ENCODE results near the gene TRIM49D1. TPM values are rescaled to one million over a fixed set of nuclear protein-coding genes. Genes with fewer than 3 reads are reported as not detected.
"Not testable (repeated sequence)": the region's sequence is repeated elsewhere in the genome, so short reads cannot be mapped to it uniquely, and the experiment has no call there.

The TRIM49D1 gene
- polyA plus RNA-seq (2013) = 0.03 TPM

GRCh38 chr11:89922195-89922660 is at the start of gene TRIM49D1:
TRIM49D1 (minus strand) TSS chr11:89922245; CDS start chr11:89917710, 4,535 bp downstream.
- DNase-seq = no peak
- no peaks in the 10 kb centered on the region for H3K4me1 ChIP-seq (ENCODE audit: control extremely low read depth in 1 of 4, control insufficient read depth in 4 of 4, insufficient read depth in 4 of 4, low read length in 3 of 4)
- H3K9me3 ChIP-seq (ENCODE audit: control extremely low read depth in 1 of 5, control insufficient read depth in 4 of 5, insufficient read depth in 2 of 5, low read depth in 1 of 5, low read length in 4 of 5) = no peaks in the 10 kb centered on the region
- 100% methylated on average over 1 of the region's 3 CpGs for WGBS (ENCODE audit: insufficient coverage)
- no peak within 1 kb of the TSS for H3K4me3 ChIP-seq (ENCODE audit: control insufficient read depth in 1 of 7, extremely low read depth in 1 of 7, insufficient read depth in 4 of 7, low read depth in 2 of 7, low read length in 6 of 7)
- H3K36me3 ChIP-seq (ENCODE audit: control insufficient read depth in 4 of 4, insufficient read depth in 4 of 4, low read length in 3 of 4) = no peaks in the 10 kb centered on the region
- H3K27ac ChIP-seq (ENCODE audit: insufficient read depth in 1 of 2, low read depth in 1 of 2, low read length in 2 of 2, poor library complexity in 1 of 2, severe bottlenecking in 2 of 2) = no peak within 1 kb of the TSS
- no peaks in the 10 kb centered on the region for H3K27me3 ChIP-seq (replicated peaks in 2 of 5; ENCODE audit: control insufficient read depth in 4 of 5, insufficient read depth in 5 of 5, low read length in 4 of 5)
- ChIA-PET POLR2A (no interaction called here), CTCF (interaction anchor here (0.6 kb wide), 1 partner anchor 192 kb away, joined by 3 read pairs; no protein-coding TSS in a partner anchor)

- CTCF ChIA-PET; DNase-seq; H3K4me1 ChIP-seq (ENCODE audit: control extremely low read depth in 1 of 4, control insufficient read depth in 4 of 4, insufficient read depth in 4 of 4, low read length in 3 of 4); H3K27ac ChIP-seq (ENCODE audit: insufficient read depth in 1 of 2, low read depth in 1 of 2, low read length in 2 of 2, poor library complexity in 1 of 2, severe bottlenecking in 2 of 2); H3K27me3 ChIP-seq (replicated peaks in 2 of 5; ENCODE audit: control insufficient read depth in 4 of 5, insufficient read depth in 5 of 5, low read length in 4 of 5); H3K4me3 ChIP-seq (ENCODE audit: control insufficient read depth in 1 of 7, extremely low read depth in 1 of 7, insufficient read depth in 4 of 7, low read depth in 2 of 7, low read length in 6 of 7); H3K9me3 ChIP-seq (ENCODE audit: control extremely low read depth in 1 of 5, control insufficient read depth in 4 of 5, insufficient read depth in 2 of 5, low read depth in 1 of 5, low read length in 4 of 5); H3K36me3 ChIP-seq (ENCODE audit: control insufficient read depth in 4 of 4, insufficient read depth in 4 of 4, low read length in 3 of 4); POLR2A ChIA-PET: not testable (repeated sequence)
- no CpG with 5 or more reads among the region's 4 CpGs for WGBS (ENCODE audit: insufficient coverage)
Observed at GRCh38 chr11:89965737-89966136, 43.7 kb upstream of the TRIM49D1 start, which contains the start of gene TRIM64. TRIM64 (plus strand) TSS chr11:89966037; CDS start chr11:89968504, 2,467 bp downstream.

GRCh38 chr11:89960833-89961232 is 38.8 kb upstream of the TRIM49D1 start:
- H3K4me1 ChIP-seq (ENCODE audit: control extremely low read depth in 1 of 4, control insufficient read depth in 4 of 4, insufficient read depth in 4 of 4, low read length in 3 of 4); CTCF ChIA-PET; H3K27me3 ChIP-seq (replicated peaks in 2 of 5; ENCODE audit: control insufficient read depth in 4 of 5, insufficient read depth in 5 of 5, low read length in 4 of 5); H3K9me3 ChIP-seq (ENCODE audit: control extremely low read depth in 1 of 5, control insufficient read depth in 4 of 5, insufficient read depth in 2 of 5, low read depth in 1 of 5, low read length in 4 of 5); H3K27ac ChIP-seq (ENCODE audit: insufficient read depth in 1 of 2, low read depth in 1 of 2, low read length in 2 of 2, poor library complexity in 1 of 2, severe bottlenecking in 2 of 2); H3K4me3 ChIP-seq (ENCODE audit: control insufficient read depth in 1 of 7, extremely low read depth in 1 of 7, insufficient read depth in 4 of 7, low read depth in 2 of 7, low read length in 6 of 7); H3K36me3 ChIP-seq (ENCODE audit: control insufficient read depth in 4 of 4, insufficient read depth in 4 of 4, low read length in 3 of 4); POLR2A ChIA-PET; DNase-seq: not testable (repeated sequence)
- WGBS (ENCODE audit: insufficient coverage) = no CpG with 5 or more reads among the region's 6 CpGs

- H3K36me3 ChIP-seq (ENCODE audit: control insufficient read depth in 4 of 4, insufficient read depth in 4 of 4, low read length in 3 of 4); POLR2A ChIA-PET; H3K27me3 ChIP-seq (replicated peaks in 2 of 5; ENCODE audit: control insufficient read depth in 4 of 5, insufficient read depth in 5 of 5, low read length in 4 of 5); H3K4me1 ChIP-seq (ENCODE audit: control extremely low read depth in 1 of 4, control insufficient read depth in 4 of 4, insufficient read depth in 4 of 4, low read length in 3 of 4); CTCF ChIA-PET; H3K4me3 ChIP-seq (ENCODE audit: control insufficient read depth in 1 of 7, extremely low read depth in 1 of 7, insufficient read depth in 4 of 7, low read depth in 2 of 7, low read length in 6 of 7); DNase-seq; H3K9me3 ChIP-seq (ENCODE audit: control extremely low read depth in 1 of 5, control insufficient read depth in 4 of 5, insufficient read depth in 2 of 5, low read depth in 1 of 5, low read length in 4 of 5); H3K27ac ChIP-seq (ENCODE audit: insufficient read depth in 1 of 2, low read depth in 1 of 2, low read length in 2 of 2, poor library complexity in 1 of 2, severe bottlenecking in 2 of 2): not testable (repeated sequence)
- no CpG with 5 or more reads among the region's 6 CpGs for WGBS (ENCODE audit: insufficient coverage)
Observed at GRCh38 chr11:89923764-89924163, 1.7 kb upstream of the TRIM49D1 start, which contains the start of gene TRIM49D2. TRIM49D2 (plus strand) TSS chr11:89924064; CDS start chr11:89926762, 2,698 bp downstream.

GRCh38 chr11:89900809-89901208 is 21.2 kb downstream of the TRIM49D1 start:
- H3K27ac ChIP-seq (ENCODE audit: insufficient read depth in 1 of 2, low read depth in 1 of 2, low read length in 2 of 2, poor library complexity in 1 of 2, severe bottlenecking in 2 of 2); CTCF ChIA-PET; POLR2A ChIA-PET; H3K36me3 ChIP-seq (ENCODE audit: control insufficient read depth in 4 of 4, insufficient read depth in 4 of 4, low read length in 3 of 4); H3K27me3 ChIP-seq (replicated peaks in 2 of 5; ENCODE audit: control insufficient read depth in 4 of 5, insufficient read depth in 5 of 5, low read length in 4 of 5); DNase-seq; H3K4me3 ChIP-seq (ENCODE audit: control insufficient read depth in 1 of 7, extremely low read depth in 1 of 7, insufficient read depth in 4 of 7, low read depth in 2 of 7, low read length in 6 of 7); H3K9me3 ChIP-seq (ENCODE audit: control extremely low read depth in 1 of 5, control insufficient read depth in 4 of 5, insufficient read depth in 2 of 5, low read depth in 1 of 5, low read length in 4 of 5); H3K4me1 ChIP-seq (ENCODE audit: control extremely low read depth in 1 of 4, control insufficient read depth in 4 of 4, insufficient read depth in 4 of 4, low read length in 3 of 4): not testable (repeated sequence)
- no CpG with 5 or more reads among the region's 14 CpGs for WGBS (ENCODE audit: insufficient coverage)

- H3K27ac ChIP-seq (ENCODE audit: insufficient read depth in 1 of 2, low read depth in 1 of 2, low read length in 2 of 2, poor library complexity in 1 of 2, severe bottlenecking in 2 of 2); POLR2A ChIA-PET: not testable (repeated sequence)
- no CpG with 5 or more reads among the region's 3 CpGs for WGBS (ENCODE audit: insufficient coverage)
Observed at GRCh38 chr11:89893245-89893644, 28.8 kb downstream of the TRIM49D1 start.

GRCh38 chr11:89877511-89877910 is 44.5 kb downstream of the TRIM49D1 start:
- H3K36me3 ChIP-seq (ENCODE audit: control insufficient read depth in 4 of 4, insufficient read depth in 4 of 4, low read length in 3 of 4); POLR2A ChIA-PET; H3K9me3 ChIP-seq (ENCODE audit: control extremely low read depth in 1 of 5, control insufficient read depth in 4 of 5, insufficient read depth in 2 of 5, low read depth in 1 of 5, low read length in 4 of 5); H3K27me3 ChIP-seq (replicated peaks in 2 of 5; ENCODE audit: control insufficient read depth in 4 of 5, insufficient read depth in 5 of 5, low read length in 4 of 5); H3K4me3 ChIP-seq (ENCODE audit: control insufficient read depth in 1 of 7, extremely low read depth in 1 of 7, insufficient read depth in 4 of 7, low read depth in 2 of 7, low read length in 6 of 7); CTCF ChIA-PET; DNase-seq; H3K4me1 ChIP-seq (ENCODE audit: control extremely low read depth in 1 of 4, control insufficient read depth in 4 of 4, insufficient read depth in 4 of 4, low read length in 3 of 4); H3K27ac ChIP-seq (ENCODE audit: insufficient read depth in 1 of 2, low read depth in 1 of 2, low read length in 2 of 2, poor library complexity in 1 of 2, severe bottlenecking in 2 of 2): not testable (repeated sequence)
- no CpG with 5 or more reads among the region's 6 CpGs for WGBS (ENCODE audit: insufficient coverage)

More at GRCh38 chr11:89893245-89893644, 28.8 kb downstream of the TRIM49D1 start:
- DNase-seq; H3K36me3 ChIP-seq (ENCODE audit: control insufficient read depth in 4 of 4, insufficient read depth in 4 of 4, low read length in 3 of 4); H3K4me3 ChIP-seq (ENCODE audit: control insufficient read depth in 1 of 7, extremely low read depth in 1 of 7, insufficient read depth in 4 of 7, low read depth in 2 of 7, low read length in 6 of 7); H3K9me3 ChIP-seq (ENCODE audit: control extremely low read depth in 1 of 5, control insufficient read depth in 4 of 5, insufficient read depth in 2 of 5, low read depth in 1 of 5, low read length in 4 of 5); H3K27me3 ChIP-seq (replicated peaks in 2 of 5; ENCODE audit: control insufficient read depth in 4 of 5, insufficient read depth in 5 of 5, low read length in 4 of 5); H3K4me1 ChIP-seq (ENCODE audit: control extremely low read depth in 1 of 4, control insufficient read depth in 4 of 4, insufficient read depth in 4 of 4, low read length in 3 of 4); CTCF ChIA-PET: not testable (repeated sequence)
